Inflammatory macrophage treated with lipopolysaccharide for 4 hours (primary cell): ENCODE data around the gene PCDHA10.

ENCODE experiments used
- DNase-seq: peaks from one replicate; pipeline ENCODE4 v3.0.0-alpha.2; 2020

The PCDHA10 gene

GRCh38 chr5:140883927-140884697 lies 28.4 kb downstream of the PCDHA10 start:
- DNase-seq: no peak

- DNase-seq: no peak
Observed at GRCh38 chr5:140916325-140916724, 60.6 kb downstream of the PCDHA10 start.
